H1 (cell line): ENCODE measurements around the gene EPM2A. TPM values are rescaled to one million over a fixed set of nuclear protein-coding genes. Genes with fewer than 3 reads are reported as not detected.

ENCODE experiments used
- CTCF ChIA-PET: fragments of 300-600 bp; sonication (Branson Sonifier 250); formaldehyde crosslinking; loops from one replicate; lab custom pipeline; 2021; ENCODE audit not compliant: partially characterized antibody; lab: Charles Lee
- POLR2A ChIA-PET: fragments of 300-600 bp; sonication (Branson Sonifier 250); formaldehyde crosslinking; loops from one replicate; lab custom pipeline; 2021; ENCODE audit warnings: inconsistent platforms; ENCODE audit not compliant: partially characterized antibody; lab: Charles Lee
- DNase-seq, 2 experiments: peaks; one replicate each; pipeline versions ENCODE4 v3.0.0 to v3.0.0-alpha.2; 2010 to 2022; ENCODE audit warnings: low spot score in 2 of 2, low read depth in 1 of 2, mixed read lengths in 1 of 2
- FAIRE-seq: peaks from 2 replicates; lab custom pipeline; 2011; peaks lifted over from hg19 to GRCh38; lab: Jason Lieb, UNC
- H2AFZ ChIP-seq: 2 replicates; pipeline ENCODE4 v1.8.1; 2012; ENCODE audit warnings: low read length, inconsistent platforms
- H2AK5ac ChIP-seq: 2 replicates; pipeline ENCODE4 v1.6.1; 2013; ENCODE audit warnings: low read depth, low read length
- H2BK120ac ChIP-seq: replicated peaks from 2 replicates; pipeline ENCODE3; 2013; ENCODE audit warnings: low read depth, low read length, inconsistent platforms
- H2BK12ac ChIP-seq: 2 replicates; pipeline ENCODE4 v1.6.1; 2013; ENCODE audit warnings: low read depth, low read length
- H2BK15ac ChIP-seq: 2 replicates; pipeline ENCODE4 v1.6.1; 2013; ENCODE audit warnings: low read length
- H2BK20ac ChIP-seq: 2 replicates; pipeline ENCODE4 v1.6.1; 2013; ENCODE audit warnings: low read length
- H2BK5ac ChIP-seq: 2 replicates; pipeline ENCODE4 v1.6.1; 2013; ENCODE audit warnings: low read depth, low read length
- H3K14ac ChIP-seq: 2 replicates; pipeline ENCODE4 v1.6.1; 2013; ENCODE audit warnings: inconsistent platforms; ENCODE audit not compliant: insufficient read length
- H3K18ac ChIP-seq: 2 replicates; pipeline ENCODE4 v1.6.1; 2013; ENCODE audit warnings: low read length; ENCODE audit errors: extremely low read depth
- H3K23ac ChIP-seq: 2 replicates; pipeline ENCODE4 v1.6.1; 2013; ENCODE audit warnings: inconsistent platforms; ENCODE audit not compliant: insufficient read length
- H3K23me2 ChIP-seq: 2 replicates; pipeline ENCODE4 v1.6.1; 2013; ENCODE audit warnings: low read depth, low read length
- H3K27ac ChIP-seq: 2 replicates; pipeline ENCODE4 v1.6.1; 2011; ENCODE audit warnings: low read depth, low read length, inconsistent platforms
- H3K27me3 ChIP-seq, 4 experiments: replicated peaks in 1 of 4; 1 replicate in 1 of 4; 2 replicates in 3 of 4; pipeline versions ENCODE4 v1.6.1 to v1.8.1; 2011 to 2013; ENCODE audit warnings: low read length in 3 of 4, mild to moderate bottlenecking in 3 of 4, inconsistent platforms in 2 of 4, mixed read lengths in 2 of 4, moderate library complexity in 1 of 4; ENCODE audit not compliant: control insufficient read depth in 3 of 4, insufficient read depth in 3 of 4; ENCODE audit errors: extremely low read depth in 1 of 4
- H3K36me3 ChIP-seq, 4 experiments: 2 replicates each; pipeline versions ENCODE4 v1.6.1 to v1.8.1; 2011 to 2013; ENCODE audit warnings: mild to moderate bottlenecking in 4 of 4, low read length in 3 of 4, moderate library complexity in 2 of 4, control low read depth in 1 of 4, inconsistent platforms in 1 of 4; ENCODE audit not compliant: insufficient read depth in 4 of 4, control insufficient read depth in 2 of 4
- H3K4ac ChIP-seq: replicated peaks from 2 replicates; pipeline ENCODE3; 2013; ENCODE audit warnings: low read length, low read depth, mixed read lengths, inconsistent platforms; ENCODE audit not compliant: insufficient read length
- H3K4me1 ChIP-seq, 4 experiments: replicated peaks in 1 of 4; 1 replicate in 1 of 4; 2 replicates in 3 of 4; pipeline versions ENCODE4 v1.6.1 to v1.8.1; 2011 to 2013; ENCODE audit warnings: low read length in 3 of 4, inconsistent platforms in 2 of 4, mixed read lengths in 1 of 4; ENCODE audit not compliant: insufficient read depth in 4 of 4, control insufficient read depth in 3 of 4
- H3K4me2 ChIP-seq, 2 experiments: 2 replicates each; pipeline versions ENCODE4 v1.6.1 to v1.8.1; 2011 to 2013; ENCODE audit warnings: low read depth in 2 of 2, low read length in 2 of 2, control low read depth in 1 of 2, inconsistent platforms in 1 of 2, mild to moderate bottlenecking in 1 of 2; ENCODE audit not compliant: insufficient read depth in 1 of 2
- H3K4me3 ChIP-seq, 4 experiments: fragments of 200-600, 300-600 bp in 1 of 4; sonication (generic), shearing (Covaris generic), sonication (Bioruptor Twin) in 1 of 4; 2 replicates each; pipeline versions ENCODE4 v1.5.1 to v1.8.1; 2011 to 2016; ENCODE audit warnings: low read length in 4 of 4, low read depth in 3 of 4, control low read depth in 2 of 4, inconsistent platforms in 2 of 4, mild to moderate bottlenecking in 2 of 4, mixed read lengths in 1 of 4, moderate library complexity in 1 of 4; ENCODE audit not compliant: insufficient read depth in 2 of 4; ENCODE audit errors: extremely low read depth in 1 of 4
- H3K56ac ChIP-seq: replicated peaks from 2 replicates; pipeline ENCODE3; 2013; ENCODE audit warnings: low read depth, mild to moderate bottlenecking, mixed read lengths, low read length, inconsistent platforms; ENCODE audit not compliant: insufficient read length
- H3K79me1 ChIP-seq: 2 replicates; pipeline ENCODE4 v1.6.1; 2013; ENCODE audit warnings: low read depth, low read length, control low read depth
- H3K79me2 ChIP-seq, 2 experiments: 2 replicates each; pipeline versions ENCODE4 v1.6.1 to v1.8.1; 2012 to 2013; ENCODE audit warnings: low read length in 2 of 2, mild to moderate bottlenecking in 2 of 2, inconsistent platforms in 1 of 2; ENCODE audit not compliant: insufficient read depth in 2 of 2, control insufficient read depth in 1 of 2
- H3K9ac ChIP-seq, 4 experiments: replicated peaks in 1 of 4; 1 replicate in 1 of 4; 2 replicates in 3 of 4; pipeline versions ENCODE4 v1.6.1 to v1.8.1; 2011 to 2013; ENCODE audit warnings: low read depth in 3 of 4, low read length in 3 of 4, control low read depth in 2 of 4, mild to moderate bottlenecking in 2 of 4, moderate library complexity in 2 of 4, inconsistent platforms in 1 of 4; ENCODE audit errors: extremely low read depth in 1 of 4
- H3K9me3 ChIP-seq, 2 experiments: 2 replicates each; pipeline versions ENCODE4 v1.6.1 to v1.8.1; 2012 to 2013; ENCODE audit warnings: mild to moderate bottlenecking in 2 of 2, moderate library complexity in 2 of 2, control low read depth in 1 of 2, inconsistent platforms in 1 of 2, low read depth in 1 of 2, low read length in 1 of 2, mixed read lengths in 1 of 2; ENCODE audit not compliant: insufficient read depth in 2 of 2
- H4K20me1 ChIP-seq, 2 experiments: replicated peaks in 1 of 2; 2 replicates each; pipeline versions ENCODE3 to v1.8.1; 2011 to 2013; ENCODE audit warnings: inconsistent platforms in 2 of 2, low read length in 2 of 2, mild to moderate bottlenecking in 1 of 2; ENCODE audit not compliant: insufficient read depth in 2 of 2, control insufficient read depth in 1 of 2
- H4K5ac ChIP-seq: 2 replicates; pipeline ENCODE4 v1.6.1; 2013; ENCODE audit warnings: low read length, low read depth, mixed read lengths, inconsistent platforms; ENCODE audit not compliant: insufficient read length
- H4K8ac ChIP-seq: 2 replicates; pipeline ENCODE4 v1.8.0; 2013; ENCODE audit warnings: mild to moderate bottlenecking, moderate library complexity, low read length, inconsistent platforms; ENCODE audit not compliant: insufficient read depth; ENCODE audit errors: extremely low read depth
- H4K91ac ChIP-seq: replicated peaks from 2 replicates; pipeline ENCODE3; 2013; ENCODE audit warnings: low read length, mixed read lengths, inconsistent platforms; ENCODE audit not compliant: insufficient read length
- CHD2 ChIP-seq: IDR thresholded peaks from 2 replicates; pipeline ENCODE4 v1.6.1; 2012; ENCODE audit warnings: low read length, improper control_type of control experiment
- FOSL1 ChIP-seq: IDR thresholded peaks from 2 replicates; pipeline ENCODE4 v1.6.1; 2011; ENCODE audit warnings: mild to moderate bottlenecking, low read depth, low read length, moderate library complexity; ENCODE audit not compliant: insufficient read depth
- KDM4A ChIP-seq: IDR thresholded peaks from one replicate; pipeline ENCODE4 v1.7.1; 2012; ENCODE audit warnings: low read depth, mild to moderate bottlenecking, moderate library complexity, low read length, inconsistent platforms; ENCODE audit not compliant: severe bottlenecking
- NANOG ChIP-seq: IDR thresholded peaks from 2 replicates; pipeline ENCODE4 v1.6.1; 2011; ENCODE audit warnings: low read length, low read depth, mild to moderate bottlenecking, inconsistent platforms; ENCODE audit not compliant: insufficient read depth, poor library complexity, severe bottlenecking
- NRF1 ChIP-seq: IDR thresholded peaks from 2 replicates; pipeline ENCODE4 v1.6.1; 2011; ENCODE audit warnings: mild to moderate bottlenecking, low read depth, low read length, improper control_type of control experiment
- RAD21 ChIP-seq, 2 experiments: IDR thresholded peaks in 1 of 2; conservative IDR thresholded peaks in 1 of 2; 2 replicates each; pipeline ENCODE4 v1.6.1; 2011; ENCODE audit warnings: low read depth in 2 of 2, low read length in 2 of 2, improper control_type of control experiment in 1 of 2, inconsistent platforms in 1 of 2, mild to moderate bottlenecking in 1 of 2, moderate library complexity in 1 of 2
- SIX5 ChIP-seq: IDR thresholded peaks from 2 replicates; pipeline ENCODE4 v1.6.1; 2011; ENCODE audit warnings: mild to moderate bottlenecking, low read depth, low read length
- SP1 ChIP-seq: IDR thresholded peaks from 2 replicates; pipeline ENCODE4 v1.6.1; 2011; ENCODE audit warnings: low read depth, low read length
- TCF12 ChIP-seq: IDR thresholded peaks from 2 replicates; pipeline ENCODE4 v1.6.1; 2011; ENCODE audit warnings: low read depth, mild to moderate bottlenecking, low read length
- YY1 ChIP-seq: IDR thresholded peaks from 2 replicates; pipeline ENCODE4 v1.6.1; 2011; ENCODE audit warnings: low read depth, mild to moderate bottlenecking, low read length
- polyA plus RNA-seq, 7 experiments: library from polyadenylated mRNA; depleted of rRNA in 3 of 7; stranded (reverse) in 5 of 7; unstranded in 2 of 7; fragments of >200 nt in 5 of 7; fragments of 200-250 nt in 2 of 7; gene quantifications; 1 replicate in 5 of 7; 2 replicates in 1 of 7; 4 replicates in 1 of 7; pipeline versions ENCODE4 v1.2.1 to v1.2.3, GENCODE V29; 2011 to 2013; ENCODE audit warnings: missing spikeins in 2 of 7, mixed read lengths in 2 of 7
- total RNA-seq: library from RNA; stranded (reverse); fragmentation: NEBNext Ultra II Directional; extraction: Animal tissue kit (Norgen Biotek cat#: 25700); gene quantifications from 2 replicates; pipeline ENCODE4 v1.2.1, GENCODE V29; 2021

EPM2A gene
- total and polyA plus RNA-seq, 2 of the 8 experiments (the other 6 are each of a cell fraction or from before 2014, with no cell fraction given), result 2.3 to 6.2 TPM

GRCh38 chr6:145763742-145764141, 28.4 kb upstream of the EPM2A start (continued):
- no peak for TF ChIP-seq SIX5

- no peak overlapping the region for H3K56ac ChIP-seq
- no peak overlapping the region for H2BK20ac ChIP-seq
- no peak overlapping the region for H3K14ac ChIP-seq
- no peak overlapping the region for H3K27ac ChIP-seq
- FAIRE-seq (no peak), DNase-seq (no peak)
- H4K20me1 ChIP-seq, result no peaks in the 10 kb centered on the region
- H3K9me3 ChIP-seq, result no peaks in the 10 kb centered on the region
- H3K4me1 ChIP-seq, result no peaks in the 10 kb centered on the region
- H3K18ac ChIP-seq, result no peak overlapping the region
- no peak overlapping the region for H4K8ac ChIP-seq
- H3K27me3 ChIP-seq, result no peaks in the 10 kb centered on the region
- no peak overlapping the region for H2AFZ ChIP-seq
- H3K79me1 ChIP-seq, result no peaks in the 10 kb centered on the region
- H3K23ac ChIP-seq, result no peak overlapping the region
- H2AK5ac ChIP-seq, result no peak overlapping the region
- no peaks in the 10 kb centered on the region for H3K79me2 ChIP-seq
- H4K5ac ChIP-seq, result no peak overlapping the region
- no peaks in the 10 kb centered on the region for H3K36me3 ChIP-seq
- H2BK12ac ChIP-seq, result no peak overlapping the region
- H3K23me2 ChIP-seq, result peaks cover 1% of the 10 kb centered on the region; the same call in 1 of the 2 replicates
- H2BK120ac ChIP-seq, result no peak overlapping the region
- no peak overlapping the region for H3K4me3 ChIP-seq
- no peak overlapping the region for H3K4me2 ChIP-seq
- H4K91ac ChIP-seq, result no peak overlapping the region
- CTCF ChIA-PET, result interaction anchor here (1.1 kb wide), 2 partner anchors 28 to 126 kb away, joined by 3 to 4 read pairs; no protein-coding TSS in a partner anchor
- no peak overlapping the region for H3K9ac ChIP-seq
- POLR2A ChIA-PET, result interaction anchor here (1.2 kb wide), 1 partner anchor 26 kb away, joined by 4 read pairs; the partner anchor contains the start of gene EPM2A
- no peak overlapping the region for H2BK5ac ChIP-seq
- H2BK15ac ChIP-seq, result no peak overlapping the region
- H3K4ac ChIP-seq, result no peak overlapping the region
- TF ChIP-seq KDM4A, result no peak
- TF ChIP-seq YY1, result no peak
- no peak for TF ChIP-seq FOSL1
- TF ChIP-seq TCF12, result no peak
- no peak for TF ChIP-seq NANOG
- peak; percentile 40 to 61; a peak in 3 of 4 replicates for TF ChIP-seq RAD21 (IDR thresholded peaks at IDR 0.05 in 1 of 2, conservative IDR thresholded peaks at IDR 0.05 in 1 of 2; ENCODE audit: low read depth in 2 of 2, low read length in 2 of 2)
- no peak for TF ChIP-seq SP1
- TF ChIP-seq CHD2, result no peak
- TF ChIP-seq NRF1, result no peak
Observed at GRCh38 chr6:145761584-145761983, 26.3 kb upstream of the EPM2A start.
